Liver (tissue), 3 donors: ENCODE results near the gene ADARB1.

ENCODE experiments used
- TF ChIP-seq, protein P1 (sequence below): fragments of 150-350 bp; IDR thresholded peaks from 2 replicates; pipeline ENCODE4 v1.5.1; 2017; ENCODE audit warnings: improper control_type of control experiment, low read depth, low read length; ENCODE audit not compliant: missing input control
- TF ChIP-seq, protein P2 (sequence below): IDR thresholded peaks from 2 replicates; pipeline ENCODE4 v1.6.1; 2016; ENCODE audit warnings: antibody characterized with exemption
- donor health status: healthy.
- donor health status: healthy.

DNA sequence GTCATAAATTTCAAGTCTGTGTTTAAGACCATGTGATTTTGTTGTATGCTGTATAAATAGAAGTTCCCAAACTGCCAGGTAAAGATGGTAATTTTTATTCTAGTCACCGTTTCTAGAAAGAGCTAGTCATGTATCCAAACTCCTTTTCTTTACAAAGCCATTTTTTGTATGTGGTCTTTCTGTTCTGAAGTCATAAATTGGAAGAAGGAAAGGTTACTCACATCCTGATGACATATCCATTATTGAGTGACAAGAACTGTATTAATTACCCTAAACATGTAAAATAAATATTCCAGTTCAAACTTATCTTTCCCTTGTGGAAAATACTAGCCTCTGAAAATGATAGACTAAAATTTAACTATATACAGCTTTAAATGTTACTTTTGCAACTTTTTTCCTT lies 108.6 kb downstream of the ADARB1 start:
- TF ChIP-seq, protein P1, sequence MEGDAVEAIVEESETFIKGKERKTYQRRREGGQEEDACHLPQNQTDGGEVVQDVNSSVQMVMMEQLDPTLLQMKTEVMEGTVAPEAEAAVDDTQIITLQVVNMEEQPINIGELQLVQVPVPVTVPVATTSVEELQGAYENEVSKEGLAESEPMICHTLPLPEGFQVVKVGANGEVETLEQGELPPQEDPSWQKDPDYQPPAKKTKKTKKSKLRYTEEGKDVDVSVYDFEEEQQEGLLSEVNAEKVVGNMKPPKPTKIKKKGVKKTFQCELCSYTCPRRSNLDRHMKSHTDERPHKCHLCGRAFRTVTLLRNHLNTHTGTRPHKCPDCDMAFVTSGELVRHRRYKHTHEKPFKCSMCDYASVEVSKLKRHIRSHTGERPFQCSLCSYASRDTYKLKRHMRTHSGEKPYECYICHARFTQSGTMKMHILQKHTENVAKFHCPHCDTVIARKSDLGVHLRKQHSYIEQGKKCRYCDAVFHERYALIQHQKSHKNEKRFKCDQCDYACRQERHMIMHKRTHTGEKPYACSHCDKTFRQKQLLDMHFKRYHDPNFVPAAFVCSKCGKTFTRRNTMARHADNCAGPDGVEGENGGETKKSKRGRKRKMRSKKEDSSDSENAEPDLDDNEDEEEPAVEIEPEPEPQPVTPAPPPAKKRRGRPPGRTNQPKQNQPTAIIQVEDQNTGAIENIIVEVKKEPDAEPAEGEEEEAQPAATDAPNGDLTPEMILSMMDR: no peak
- TF ChIP-seq, protein P2, sequence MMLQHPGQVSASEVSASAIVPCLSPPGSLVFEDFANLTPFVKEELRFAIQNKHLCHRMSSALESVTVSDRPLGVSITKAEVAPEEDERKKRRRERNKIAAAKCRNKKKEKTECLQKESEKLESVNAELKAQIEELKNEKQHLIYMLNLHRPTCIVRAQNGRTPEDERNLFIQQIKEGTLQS: no peak
